Muscle of back (tissue), 11 donors: Measurements from ENCODE around the gene EFR3B. TPM values are rescaled to one million over a fixed set of nuclear protein-coding genes. Genes with fewer than 3 reads are reported as not detected.
"Not testable (repeated sequence)": the region's sequence is repeated elsewhere in the genome, so short reads cannot be mapped to it uniquely, and the experiment has no call there.

Experiments used
- DNase-seq, 3 donors: peaks; one replicate each; pipeline versions ENCODE4 v3.0.0 to v3.0.0-alpha.2; 2013
- polyA plus RNA-seq, 10 donors: library from polyadenylated mRNA; unstranded; fragments of 120-200 nt; gene quantifications; one replicate each; pipeline ENCODE4 v1.2.1, GENCODE V29; 2013; ENCODE audit not compliant: insufficient read length in 10 of 10

The EFR3B gene
- polyA plus RNA-seq, 10 donors = 3.5 to 6.4 (median 5.0) TPM

DNA sequence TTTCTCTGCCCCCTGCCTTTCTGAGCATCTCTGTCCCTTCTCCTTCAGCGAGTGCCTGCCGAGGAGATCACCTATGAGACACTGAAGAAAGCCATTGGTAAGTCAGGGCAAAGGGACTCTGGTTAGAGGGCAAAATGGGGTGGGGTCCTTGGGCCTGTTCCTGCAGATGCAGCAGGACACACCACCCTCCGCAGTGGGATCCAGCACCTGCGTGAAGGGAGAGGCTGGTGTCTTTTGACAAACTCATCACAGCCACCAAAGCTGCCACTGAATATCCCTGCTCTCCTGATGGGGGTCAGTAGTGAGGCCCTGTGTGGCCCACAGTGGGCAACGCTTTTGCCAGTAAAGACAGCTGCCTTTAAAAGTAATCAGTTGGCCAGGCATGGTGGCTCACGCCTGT, 107.8 kb downstream of the EFR3B start:
- DNase-seq = no peak

DNA sequence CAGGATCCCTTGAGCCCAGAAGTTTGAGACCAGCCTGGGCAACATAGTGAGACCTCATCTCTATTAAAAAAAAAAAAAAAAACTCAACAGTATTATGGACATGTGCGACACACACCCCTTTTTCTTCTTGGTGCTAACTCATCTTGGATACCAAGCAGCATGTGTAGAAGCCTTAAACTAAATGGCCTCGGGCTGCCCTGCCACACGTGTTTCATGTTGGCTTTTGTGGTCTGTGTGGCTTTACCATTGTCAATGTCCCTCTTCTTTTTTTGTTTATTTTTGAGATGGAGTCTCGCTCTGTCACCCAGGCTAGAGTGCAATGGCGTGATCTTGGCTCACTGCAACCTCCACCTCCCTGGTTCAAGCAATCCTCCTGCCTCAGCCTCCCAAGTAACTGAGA, 109.1 kb downstream of the EFR3B start:
- DNase-seq = not testable (repeated sequence)

- peak; percentile 40 to 54 (median 47) for DNase-seq
Measured at GRCh38 chr2:25151718-25152117, 109.8 kb downstream of the EFR3B start.

GRCh38 chr2:25155401-25155800, 113.5 kb downstream of the EFR3B start:
- DNase-seq = no peak

DNA sequence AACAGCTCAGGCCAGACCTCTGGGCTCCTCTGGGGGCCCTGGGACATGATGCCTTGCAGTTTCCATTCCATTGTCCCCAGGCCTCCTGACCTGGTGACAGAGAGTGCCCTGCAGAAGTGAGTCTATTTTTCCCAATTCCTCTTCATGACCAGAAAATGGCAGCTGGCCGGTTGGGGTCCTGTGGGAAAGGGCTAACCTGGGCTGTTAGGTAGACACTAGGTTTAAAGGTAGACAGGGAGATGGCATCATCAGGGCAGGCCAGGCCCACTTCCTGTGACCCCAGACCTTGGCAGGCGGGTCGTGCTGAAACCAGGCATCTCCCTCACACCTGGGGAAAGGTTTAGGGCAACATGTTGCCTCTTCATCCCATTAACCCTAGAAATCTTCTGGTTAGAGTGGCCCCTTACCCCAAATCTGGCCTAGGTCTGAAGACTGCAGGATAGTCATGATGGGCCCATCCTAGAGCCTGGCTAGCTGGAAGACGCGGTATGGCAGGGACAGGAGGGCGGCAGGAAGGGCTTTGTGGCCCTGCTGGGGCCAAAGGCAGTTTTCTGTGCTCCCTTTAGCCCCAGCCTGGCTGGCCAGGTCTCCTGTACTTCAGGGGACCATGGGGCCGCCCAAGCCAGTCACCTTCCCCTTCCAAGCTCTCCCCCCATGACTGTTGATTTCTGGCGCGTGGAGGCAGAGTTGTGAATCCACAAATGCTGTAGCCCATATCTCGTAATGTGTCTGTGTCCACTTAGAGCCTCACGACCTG, 116.4 kb downstream of the EFR3B start:
- no peak for DNase-seq

- peak in 1 of 3 donors; percentile 33 for DNase-seq
Measured at GRCh38 chr2:25159949-25160348, 118.1 kb downstream of the EFR3B start.

GRCh38 chr2:25160376-25160775, 118.5 kb downstream of the EFR3B start:
- DNase-seq = no peak

GRCh38 chr2:25161055-25161781, 119.3 kb downstream of the EFR3B start:
- peak; percentile 47 to 85 (median 58) for DNase-seq

- DNase-seq = not testable (repeated sequence)
Measured at GRCh38 chr2:25162061-25162460, 120.2 kb downstream of the EFR3B start.

DNA sequence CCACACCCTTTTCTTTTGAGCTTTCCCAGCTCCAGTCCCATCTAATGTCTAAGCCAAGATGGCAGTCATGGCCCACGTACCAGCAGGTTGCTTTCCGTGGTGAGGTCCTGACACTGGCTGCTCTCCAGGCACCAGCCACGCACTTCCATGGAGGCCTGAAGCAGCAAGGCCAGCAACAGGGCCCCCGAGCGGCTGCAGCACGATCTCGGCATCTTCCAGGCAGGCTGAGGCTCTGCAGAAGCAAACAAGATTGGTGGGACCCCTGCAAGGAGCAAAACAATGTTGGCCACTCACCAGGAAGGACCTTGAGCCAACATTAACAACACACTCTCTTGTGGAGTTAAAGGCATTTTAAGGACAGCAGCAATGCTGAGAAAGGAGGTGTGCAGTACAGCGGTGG, 122.7 kb downstream of the EFR3B start:
- no peak for DNase-seq

- DNase-seq = no peak
Measured at GRCh38 chr2:25165992-25166875, 124.4 kb downstream of the EFR3B start.

DNA sequence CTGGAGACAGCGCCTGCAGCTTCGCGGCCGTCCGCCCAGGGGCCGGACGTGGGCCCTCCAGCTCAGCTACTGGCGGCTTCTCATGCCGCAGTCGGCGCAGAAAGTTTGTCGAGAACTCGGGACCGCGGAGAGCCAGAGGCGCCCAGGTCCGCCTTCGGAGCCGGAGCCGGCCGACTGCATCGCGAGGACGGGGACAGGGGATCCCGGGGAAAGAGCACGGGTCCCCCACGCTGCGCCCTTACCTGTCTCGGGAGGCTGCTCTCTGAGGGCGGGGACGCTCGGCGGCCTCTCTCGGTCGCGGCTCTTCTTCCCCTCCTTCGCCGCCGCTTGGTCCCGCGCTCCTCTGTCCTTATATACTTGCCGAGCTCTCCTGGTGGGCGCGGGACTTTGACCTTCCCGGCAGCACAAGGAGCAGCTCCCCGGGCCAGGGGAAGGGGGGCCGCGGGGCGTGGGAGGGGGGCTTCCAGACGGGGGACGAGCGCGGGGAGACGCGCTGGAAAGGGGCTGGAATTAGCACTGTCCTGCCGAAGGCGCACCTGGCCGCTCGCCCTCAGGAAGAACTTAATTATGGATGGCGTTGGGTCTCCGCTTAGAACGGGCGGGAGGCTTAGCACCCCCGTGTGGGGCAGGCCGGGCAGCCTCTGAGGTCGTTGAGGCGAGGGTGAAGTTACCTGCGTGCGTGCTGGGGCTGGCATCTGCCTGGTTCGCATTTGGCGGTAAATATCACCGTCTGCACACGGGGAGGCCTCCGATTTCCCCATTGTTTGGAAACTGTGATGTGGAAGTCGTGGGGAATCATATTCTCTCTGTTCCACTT, 126.6 kb downstream of the EFR3B start, which contains the start of gene POMC:
TSS of gene POMC (minus strand) at position 325 of the 817 bp plus-strand sequence. CDS start 3,808 bp downstream, outside the sequence.
- DNase-seq = peak in 1 of 3 donors; percentile 69

GRCh38 chr2:25169073-25169470, 127.2 kb downstream of the EFR3B start:
- no peak for DNase-seq

DNA sequence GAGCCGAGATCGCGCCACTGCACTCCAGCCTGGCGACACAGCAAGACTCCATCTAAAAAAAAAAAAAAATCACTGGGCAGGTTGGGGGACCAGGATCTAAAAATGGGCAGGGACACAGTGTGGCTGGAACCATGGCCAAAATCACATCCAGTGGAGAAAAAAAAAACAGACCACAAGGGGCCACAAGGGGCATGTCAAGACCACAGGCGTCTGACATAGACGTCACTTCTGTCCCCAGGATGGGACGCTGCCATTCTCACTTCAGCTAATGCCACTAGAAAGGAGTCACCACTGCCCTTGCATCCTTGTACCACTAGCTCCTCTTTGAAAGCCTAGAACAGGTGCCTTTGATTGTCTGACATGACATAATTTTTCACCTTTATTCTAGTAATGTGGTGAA, 129.0 kb downstream of the EFR3B start:
- DNase-seq = no peak

DNA sequence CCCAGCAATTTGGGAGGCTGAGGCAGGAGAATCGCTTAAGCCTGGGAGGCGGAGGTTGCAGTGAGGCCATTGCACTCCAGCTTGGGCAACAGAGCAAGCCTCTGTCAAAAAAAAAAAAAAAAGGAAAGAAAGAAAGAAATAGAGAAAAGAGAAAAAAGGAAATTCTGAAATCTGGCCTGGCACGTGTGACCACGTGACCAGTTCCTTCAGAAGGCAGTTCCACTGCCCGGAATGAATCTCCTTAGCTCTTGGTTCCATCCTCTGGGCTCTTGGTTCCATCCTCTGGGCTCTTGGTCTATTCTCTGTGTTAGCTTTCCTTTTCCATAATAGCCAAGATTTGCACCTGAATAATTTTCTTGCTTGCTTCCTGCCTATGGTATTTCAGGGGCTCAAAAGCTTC, 131.8 kb downstream of the EFR3B start:
- DNase-seq = no peak

DNA sequence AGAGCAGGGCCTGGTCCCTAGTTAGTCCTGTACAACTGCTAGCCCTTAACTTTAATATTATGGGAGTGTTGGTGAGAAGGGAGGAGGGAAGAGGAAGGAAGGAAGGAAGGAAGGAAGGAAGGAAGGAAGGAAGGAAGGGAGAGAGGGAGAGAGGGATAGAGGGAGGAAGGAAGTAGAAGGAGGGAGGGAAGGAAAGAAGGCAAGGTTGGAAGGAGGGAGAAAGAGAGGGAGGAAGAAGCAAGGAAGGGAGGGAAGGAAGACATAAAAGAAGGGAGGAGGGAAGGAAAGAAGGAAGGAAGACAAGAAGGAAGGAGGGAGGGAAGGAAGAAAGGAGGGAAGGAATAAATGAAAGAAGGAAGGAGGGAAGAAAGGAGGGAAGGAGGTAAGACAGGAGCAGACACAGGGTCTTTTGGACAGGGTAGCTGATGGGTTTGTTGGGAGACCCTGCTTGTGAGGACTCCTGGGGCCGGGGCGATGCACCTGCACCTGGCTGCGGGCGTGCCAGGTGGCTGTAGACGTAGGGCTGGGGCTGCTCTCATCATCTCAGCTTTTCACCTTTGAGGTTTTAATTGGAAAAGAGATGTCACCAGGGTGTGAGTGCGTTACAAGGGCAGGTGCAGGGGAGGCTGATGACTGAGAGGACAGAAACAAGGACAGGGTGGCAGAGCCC, 132.5 kb downstream of the EFR3B start:
- no peak for DNase-seq

DNA sequence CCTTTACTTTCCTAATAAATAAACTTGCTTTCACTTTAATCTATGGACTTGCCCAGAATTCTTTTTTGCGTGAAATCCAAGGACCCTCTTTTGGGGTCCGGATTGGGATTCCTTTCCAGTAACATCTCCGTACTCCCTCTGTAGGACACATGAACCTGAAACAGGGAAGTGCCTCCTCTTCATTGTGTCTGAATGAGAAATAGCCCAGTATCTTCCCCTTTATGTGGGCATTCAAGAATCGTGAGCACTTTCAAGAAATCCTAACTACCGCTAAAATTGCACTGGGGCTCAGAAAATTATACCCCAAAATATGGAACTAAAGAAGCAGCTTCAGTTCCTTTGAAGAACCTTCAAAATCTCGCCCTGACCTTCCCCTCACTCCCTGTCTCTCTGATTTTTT, 134.3 kb downstream of the EFR3B start:
- DNase-seq = no peak

- DNase-seq = no peak
Measured at GRCh38 chr2:25176541-25177181, 134.8 kb downstream of the EFR3B start.

DNA sequence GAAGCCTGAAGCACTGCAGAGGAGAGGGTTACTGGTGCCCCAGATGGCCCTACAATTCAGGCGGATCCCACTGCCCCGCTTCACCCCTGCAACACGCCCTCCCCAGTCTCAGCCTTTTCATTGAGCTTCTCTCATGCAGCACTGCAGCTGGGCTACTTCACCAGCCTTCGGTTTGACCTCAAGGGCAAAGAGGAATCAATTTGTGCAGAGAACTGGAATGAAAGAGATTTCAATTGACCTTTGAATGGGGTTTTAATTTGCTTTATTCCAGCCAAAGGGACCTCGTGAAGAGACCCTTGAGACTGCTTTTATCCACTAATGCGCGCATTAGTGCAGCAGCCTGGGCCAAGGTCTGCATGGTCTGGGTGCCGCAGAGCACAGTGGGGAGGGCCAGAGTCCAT, 135.3 kb downstream of the EFR3B start:
- no peak for DNase-seq

DNA sequence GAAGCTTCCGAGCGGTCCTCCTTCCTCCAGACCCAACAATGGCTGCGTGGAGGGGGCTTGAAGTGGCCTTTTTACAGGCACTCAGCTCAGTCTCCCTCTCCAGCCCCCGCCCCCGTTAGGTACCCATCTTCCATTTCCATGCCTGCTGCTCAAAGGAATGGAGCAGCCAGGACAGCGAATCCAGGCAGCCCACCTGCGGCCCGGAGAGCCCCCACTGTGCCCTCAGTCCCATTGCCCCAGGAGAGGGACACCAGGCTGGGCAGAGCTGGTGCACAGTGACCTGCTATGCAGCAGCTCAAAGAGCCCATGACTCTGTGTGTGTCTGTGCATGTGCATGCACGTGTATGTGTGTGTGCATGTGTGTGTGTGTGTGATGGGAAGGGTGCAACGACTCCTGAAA, 137.1 kb downstream of the EFR3B start:
- DNase-seq = no peak
